Muscle layer of duodenum (tissue), 2 donors: ENCODE results near the gene NCAPG.

Experiments
- H3K27ac ChIP-seq: one replicate; pipeline ENCODE4 v1.7.0; 2013; ENCODE audit warnings: mild to moderate bottlenecking, low read length
- H3K27me3 ChIP-seq: one replicate; pipeline ENCODE4 v1.7.0; 2013; ENCODE audit warnings: low read depth, mild to moderate bottlenecking, control low read depth, low read length
- H3K36me3 ChIP-seq, 2 donors: one replicate each; pipeline ENCODE4 v1.7.0; 2013; ENCODE audit warnings: low read length in 2 of 2, control low read depth in 1 of 2, mild to moderate bottlenecking in 1 of 2; ENCODE audit not compliant: insufficient read depth in 2 of 2, control insufficient read depth in 1 of 2
- H3K4me1 ChIP-seq, 2 donors: one replicate each; pipeline ENCODE4 v1.7.0; 2013; ENCODE audit warnings: low read length in 2 of 2, mild to moderate bottlenecking in 2 of 2, control low read depth in 1 of 2, moderate library complexity in 1 of 2; ENCODE audit not compliant: insufficient read depth in 2 of 2, control insufficient read depth in 1 of 2
- H3K4me3 ChIP-seq, 2 donors: one replicate each; pipeline ENCODE4 v1.7.0; 2013; ENCODE audit warnings: low read length in 2 of 2, low read depth in 1 of 2, mild to moderate bottlenecking in 1 of 2
- H3K9me3 ChIP-seq, 2 donors: one replicate each; pipeline ENCODE4 v1.7.0; 2013; ENCODE audit warnings: low read length in 2 of 2, control low read depth in 1 of 2, mild to moderate bottlenecking in 1 of 2; ENCODE audit not compliant: control insufficient read depth in 1 of 2
- donor health status: healthy.

NCAPG gene

GRCh38 chr4:17797808-17798207, 13.0 kb upstream of the NCAPG start:
- H3K27ac ChIP-seq = no peak overlapping the region
- H3K27me3 ChIP-seq = no peaks in the 10 kb centered on the region
- no peaks in the 10 kb centered on the region for H3K9me3 ChIP-seq
- peaks cover 3 to 12% of the 10 kb centered on the region in 2 donors for H3K36me3 ChIP-seq
- no peak overlapping the region for H3K4me3 ChIP-seq
- no peaks in the 10 kb centered on the region for H3K4me1 ChIP-seq

- Histone ChIP-seq H3K4me1 (peaks cover 18 to 32% of the 10 kb centered on the region in 2 donors), H3K27ac (no peak overlapping the region), H3K27me3 (no peaks in the 10 kb centered on the region), H3K9me3 (no peaks in the 10 kb centered on the region), H3K36me3 (peaks cover 16 to 32% of the 10 kb centered on the region in 2 donors), H3K4me3 (no peak overlapping the region)
These were observed 5.1 kb upstream of the NCAPG start for GRCh38 chr4:17805580-17806155.

- Histone ChIP-seq H3K9me3 (no peaks in the 10 kb centered on the region), H3K36me3 (peaks cover 16 to 28% of the 10 kb centered on the region in 2 donors), H3K4me1 (peaks cover 18 to 36% of the 10 kb centered on the region in 2 donors), H3K27me3 (no peaks in the 10 kb centered on the region), H3K4me3 (peak overlapping the region; percentile 35 to 96), H3K27ac (no peak overlapping the region)
These were observed 3.3 kb upstream of the NCAPG start for GRCh38 chr4:17807446-17807845.

GRCh38 chr4:17809667-17810066, 1.1 kb upstream of the NCAPG start:
- H3K4me1 ChIP-seq = peaks cover 18 to 36% of the 10 kb centered on the region in 2 donors
- no peaks in the 10 kb centered on the region for H3K9me3 ChIP-seq
- H3K27ac ChIP-seq = peak overlapping the region; percentile 98
- peaks cover under 1 to 5% of the 10 kb centered on the region in 2 donors for H3K36me3 ChIP-seq
- H3K4me3 ChIP-seq = peak overlapping the region; percentile 94 to 96
- no peaks in the 10 kb centered on the region for H3K27me3 ChIP-seq

GRCh38 chr4:17811078-17811603, 362 bp downstream of the NCAPG start:
- Histone ChIP-seq H3K27ac (no peak overlapping the region), H3K36me3 (peaks cover 0 to 4% of the 10 kb centered on the region in 2 donors), H3K4me1 (peaks cover 18 to 36% of the 10 kb centered on the region in 2 donors), H3K4me3 (peak overlapping the region; percentile 94 to 96), H3K9me3 (no peaks in the 10 kb centered on the region), H3K27me3 (no peaks in the 10 kb centered on the region)

GRCh38 chr4:17812125-17812524, 1.3 kb downstream of the NCAPG start:
- H3K4me3 ChIP-seq = no peak overlapping the region

GRCh38 chr4:17812801-17813200, 2.0 kb downstream of the NCAPG start:
- no peak overlapping the region for H3K4me3 ChIP-seq
- H3K4me1 ChIP-seq = peaks cover 11 to 24% of the 10 kb centered on the region in 2 donors
- peaks cover 0 to 4% of the 10 kb centered on the region in 2 donors for H3K36me3 ChIP-seq
- H3K27ac ChIP-seq = no peak overlapping the region
- no peaks in the 10 kb centered on the region for H3K27me3 ChIP-seq
- H3K9me3 ChIP-seq = no peaks in the 10 kb centered on the region

More at GRCh38 chr4:17812125-17812524, 1.3 kb downstream of the NCAPG start:
- H3K36me3 ChIP-seq = peaks cover 0 to 4% of the 10 kb centered on the region in 2 donors
- peaks cover 14 to 31% of the 10 kb centered on the region in 2 donors for H3K4me1 ChIP-seq
- H3K27me3 ChIP-seq = no peaks in the 10 kb centered on the region
- H3K27ac ChIP-seq = no peak overlapping the region
- H3K9me3 ChIP-seq = no peaks in the 10 kb centered on the region

GRCh38 chr4:17814140-17814539, 3.4 kb downstream of the NCAPG start:
- Histone ChIP-seq H3K27ac (no peak overlapping the region), H3K36me3 (peaks cover 0 to 4% of the 10 kb centered on the region in 2 donors), H3K9me3 (no peaks in the 10 kb centered on the region), H3K4me1 (peaks cover 4 to 11% of the 10 kb centered on the region in 2 donors), H3K4me3 (no peak overlapping the region), H3K27me3 (no peaks in the 10 kb centered on the region)

GRCh38 chr4:17816142-17816541, 5.4 kb downstream of the NCAPG start:
- Histone ChIP-seq H3K36me3 (no peaks in the 10 kb centered on the region), H3K9me3 (no peaks in the 10 kb centered on the region), H3K27me3 (no peaks in the 10 kb centered on the region), H3K4me3 (no peak overlapping the region), H3K27ac (no peak overlapping the region), H3K4me1 (peaks cover 0 to 2% of the 10 kb centered on the region in 2 donors)

GRCh38 chr4:17817027-17817426, 6.2 kb downstream of the NCAPG start:
- H3K27ac ChIP-seq = no peak overlapping the region
- H3K36me3 ChIP-seq = no peaks in the 10 kb centered on the region

GRCh38 chr4:17823871-17824669, 13.3 kb downstream of the NCAPG start:
- H3K9me3 ChIP-seq = no peaks in the 10 kb centered on the region
- H3K4me3 ChIP-seq = no peak overlapping the region
- H3K27ac ChIP-seq = no peak overlapping the region
- no peaks in the 10 kb centered on the region for H3K36me3 ChIP-seq
- H3K27me3 ChIP-seq = no peaks in the 10 kb centered on the region
- H3K4me1 ChIP-seq = no peaks in the 10 kb centered on the region

More at GRCh38 chr4:17817027-17817426, 6.2 kb downstream of the NCAPG start:
- H3K4me1 ChIP-seq = no peaks in the 10 kb centered on the region
- no peaks in the 10 kb centered on the region for H3K27me3 ChIP-seq
- H3K4me3 ChIP-seq = no peak overlapping the region
- no peaks in the 10 kb centered on the region for H3K9me3 ChIP-seq
